HCT116 (cell line): ENCODE measurements around the gene DUSP2.

Experiments used
- EZH2 ChIP-seq: fragments of 200-600 bp; sonication (generic); IDR thresholded peaks from 2 replicates; pipeline ENCODE4 v1.6.1; 2017; ENCODE audit warnings: antibody characterized with exemption, mixed run types
- POLR2A ChIP-seq: IDR thresholded peaks from 2 replicates; pipeline ENCODE4 v1.7.0; 2011; ENCODE audit warnings: borderline replicate concordance; ENCODE audit not compliant: insufficient read depth, insufficient read length; ENCODE audit errors: extremely low read depth
- POLR2AphosphoS5 ChIP-seq: IDR thresholded peaks from 2 replicates; pipeline ENCODE4 v1.6.1; 2011; ENCODE audit warnings: mild to moderate bottlenecking, low read depth, low read length, moderate library complexity
- ZNF274 ChIP-seq: fragments of 200-500 bp; sonication (Bioruptor generic); IDR thresholded peaks from 2 replicates; pipeline ENCODE4 v1.6.1; 2014; ENCODE audit warnings: mild to moderate bottlenecking, low read depth, low read length, inconsistent platforms
- TF ChIP-seq, protein P1 (sequence below), 3 experiments: fragments of 200-600 bp in 1 of 3; sonication (generic) in 1 of 3; IDR thresholded peaks in 2 of 3; conservative IDR thresholded peaks in 1 of 3; 2 replicates each; pipeline ENCODE4 v1.5.1; 2012 to 2017; ENCODE audit warnings: low read depth in 2 of 3, low read length in 2 of 3, antibody characterized with exemption in 1 of 3, borderline replicate concordance in 1 of 3, control low read depth in 1 of 3, mild to moderate bottlenecking in 1 of 3, mixed read lengths in 1 of 3, mixed run types in 1 of 3, moderate library complexity in 1 of 3; ENCODE audit not compliant: insufficient read depth in 1 of 3
- TF ChIP-seq, protein P2 (sequence below): IDR thresholded peaks from 2 replicates; pipeline ENCODE4 v1.6.1; 2012; ENCODE audit warnings: low read depth

DNA sequence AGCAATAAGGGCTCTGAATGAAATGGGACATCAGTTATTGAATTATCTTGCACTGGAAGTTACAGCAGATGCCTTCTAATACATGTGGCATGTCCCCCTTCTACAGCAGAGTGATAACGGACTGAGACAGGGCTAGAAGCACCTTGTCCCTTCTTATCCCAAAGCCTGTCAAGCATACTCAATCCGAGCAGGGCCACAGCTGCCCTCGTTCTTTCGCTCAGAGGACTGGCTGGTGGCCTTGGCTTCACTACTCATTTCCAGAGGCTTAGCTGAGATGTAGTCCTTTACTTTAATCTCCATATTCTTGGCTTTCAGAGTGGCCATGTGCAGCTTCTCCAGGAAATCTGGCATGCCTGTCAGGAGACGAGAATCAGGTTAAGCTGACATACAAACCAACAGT, 41.3 kb upstream of the DUSP2 start:
- no peak for TF ChIP-seq EZH2
- no peak for TF ChIP-seq ZNF274
- TF ChIP-seq, protein P1, sequence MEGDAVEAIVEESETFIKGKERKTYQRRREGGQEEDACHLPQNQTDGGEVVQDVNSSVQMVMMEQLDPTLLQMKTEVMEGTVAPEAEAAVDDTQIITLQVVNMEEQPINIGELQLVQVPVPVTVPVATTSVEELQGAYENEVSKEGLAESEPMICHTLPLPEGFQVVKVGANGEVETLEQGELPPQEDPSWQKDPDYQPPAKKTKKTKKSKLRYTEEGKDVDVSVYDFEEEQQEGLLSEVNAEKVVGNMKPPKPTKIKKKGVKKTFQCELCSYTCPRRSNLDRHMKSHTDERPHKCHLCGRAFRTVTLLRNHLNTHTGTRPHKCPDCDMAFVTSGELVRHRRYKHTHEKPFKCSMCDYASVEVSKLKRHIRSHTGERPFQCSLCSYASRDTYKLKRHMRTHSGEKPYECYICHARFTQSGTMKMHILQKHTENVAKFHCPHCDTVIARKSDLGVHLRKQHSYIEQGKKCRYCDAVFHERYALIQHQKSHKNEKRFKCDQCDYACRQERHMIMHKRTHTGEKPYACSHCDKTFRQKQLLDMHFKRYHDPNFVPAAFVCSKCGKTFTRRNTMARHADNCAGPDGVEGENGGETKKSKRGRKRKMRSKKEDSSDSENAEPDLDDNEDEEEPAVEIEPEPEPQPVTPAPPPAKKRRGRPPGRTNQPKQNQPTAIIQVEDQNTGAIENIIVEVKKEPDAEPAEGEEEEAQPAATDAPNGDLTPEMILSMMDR (IDR thresholded peaks at IDR 0.05 in 2 of 3, conservative IDR thresholded peaks at IDR 0.05 in 1 of 3; ENCODE audit: borderline replicate concordance in 1 of 3, insufficient read depth in 1 of 3, low read depth in 2 of 3, low read length in 2 of 3), result no peak
- no peak for TF ChIP-seq POLR2AphosphoS5
- TF ChIP-seq, protein P2, sequence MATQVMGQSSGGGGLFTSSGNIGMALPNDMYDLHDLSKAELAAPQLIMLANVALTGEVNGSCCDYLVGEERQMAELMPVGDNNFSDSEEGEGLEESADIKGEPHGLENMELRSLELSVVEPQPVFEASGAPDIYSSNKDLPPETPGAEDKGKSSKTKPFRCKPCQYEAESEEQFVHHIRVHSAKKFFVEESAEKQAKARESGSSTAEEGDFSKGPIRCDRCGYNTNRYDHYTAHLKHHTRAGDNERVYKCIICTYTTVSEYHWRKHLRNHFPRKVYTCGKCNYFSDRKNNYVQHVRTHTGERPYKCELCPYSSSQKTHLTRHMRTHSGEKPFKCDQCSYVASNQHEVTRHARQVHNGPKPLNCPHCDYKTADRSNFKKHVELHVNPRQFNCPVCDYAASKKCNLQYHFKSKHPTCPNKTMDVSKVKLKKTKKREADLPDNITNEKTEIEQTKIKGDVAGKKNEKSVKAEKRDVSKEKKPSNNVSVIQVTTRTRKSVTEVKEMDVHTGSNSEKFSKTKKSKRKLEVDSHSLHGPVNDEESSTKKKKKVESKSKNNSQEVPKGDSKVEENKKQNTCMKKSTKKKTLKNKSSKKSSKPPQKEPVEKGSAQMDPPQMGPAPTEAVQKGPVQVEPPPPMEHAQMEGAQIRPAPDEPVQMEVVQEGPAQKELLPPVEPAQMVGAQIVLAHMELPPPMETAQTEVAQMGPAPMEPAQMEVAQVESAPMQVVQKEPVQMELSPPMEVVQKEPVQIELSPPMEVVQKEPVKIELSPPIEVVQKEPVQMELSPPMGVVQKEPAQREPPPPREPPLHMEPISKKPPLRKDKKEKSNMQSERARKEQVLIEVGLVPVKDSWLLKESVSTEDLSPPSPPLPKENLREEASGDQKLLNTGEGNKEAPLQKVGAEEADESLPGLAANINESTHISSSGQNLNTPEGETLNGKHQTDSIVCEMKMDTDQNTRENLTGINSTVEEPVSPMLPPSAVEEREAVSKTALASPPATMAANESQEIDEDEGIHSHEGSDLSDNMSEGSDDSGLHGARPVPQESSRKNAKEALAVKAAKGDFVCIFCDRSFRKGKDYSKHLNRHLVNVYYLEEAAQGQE, result no peak
- TF ChIP-seq POLR2A, result no peak
